Measurements from ENCODE around the gene MRPL52.
A peak's percentile ranks its signal among the peaks of the same experiment; 100 is the strongest.
"Not testable (repeated sequence)": the region's sequence is repeated elsewhere in the genome, so short reads cannot be mapped to it uniquely, and the experiment has no call there.

MRPL52 gene

GRCh38 chr14:22852940-22853767 is 23.5 kb downstream of the MRPL52 start:
- no peak overlapping the region; the same call in 1 of the 2 replicates for H3K27ac ChIP-seq (ENCODE audit: low read depth, low read length)

GRCh38 chr14:22854296-22854695 is 24.6 kb downstream of the MRPL52 start:
- H4K20me1 ChIP-seq (ENCODE audit: low read depth, low read length); H3K36me3 ChIP-seq (ENCODE audit: low read length); H3K27me3 ChIP-seq (ENCODE audit: low read length); H2AFZ ChIP-seq (ENCODE audit: low read depth, low read length, severe bottlenecking); H3K79me2 ChIP-seq (ENCODE audit: insufficient read depth, low read length); H3K4me3 ChIP-seq (ENCODE audit: insufficient read depth, low read length, poor library complexity, severe bottlenecking); H3K27ac ChIP-seq (ENCODE audit: low read depth, low read length); H3F3A ChIP-seq (ENCODE audit: insufficient read depth); H3K9me3 ChIP-seq (ENCODE audit: insufficient read depth, low read length); H3K9me2 ChIP-seq (replicated peaks; ENCODE audit: insufficient read depth, low read length); H3K4me2 ChIP-seq (ENCODE audit: low read depth, low read length, poor library complexity, severe bottlenecking); H3K9ac ChIP-seq (ENCODE audit: low read length): not testable (repeated sequence)

More at GRCh38 chr14:22852940-22853767, 23.5 kb downstream of the MRPL52 start:
- H3K4me3 ChIP-seq (ENCODE audit: insufficient read depth, low read length, poor library complexity, severe bottlenecking), result peak overlapping the region; percentile 52
- no peaks in the 10 kb centered on the region for H3K27me3 ChIP-seq (ENCODE audit: low read length)
- peak overlapping the region; percentile 91 for H2AFZ ChIP-seq (ENCODE audit: low read depth, low read length, severe bottlenecking)
- peak overlapping the region; percentile 66 for H3K9ac ChIP-seq (ENCODE audit: low read length)
- TF ChIP-seq, protein P1, sequence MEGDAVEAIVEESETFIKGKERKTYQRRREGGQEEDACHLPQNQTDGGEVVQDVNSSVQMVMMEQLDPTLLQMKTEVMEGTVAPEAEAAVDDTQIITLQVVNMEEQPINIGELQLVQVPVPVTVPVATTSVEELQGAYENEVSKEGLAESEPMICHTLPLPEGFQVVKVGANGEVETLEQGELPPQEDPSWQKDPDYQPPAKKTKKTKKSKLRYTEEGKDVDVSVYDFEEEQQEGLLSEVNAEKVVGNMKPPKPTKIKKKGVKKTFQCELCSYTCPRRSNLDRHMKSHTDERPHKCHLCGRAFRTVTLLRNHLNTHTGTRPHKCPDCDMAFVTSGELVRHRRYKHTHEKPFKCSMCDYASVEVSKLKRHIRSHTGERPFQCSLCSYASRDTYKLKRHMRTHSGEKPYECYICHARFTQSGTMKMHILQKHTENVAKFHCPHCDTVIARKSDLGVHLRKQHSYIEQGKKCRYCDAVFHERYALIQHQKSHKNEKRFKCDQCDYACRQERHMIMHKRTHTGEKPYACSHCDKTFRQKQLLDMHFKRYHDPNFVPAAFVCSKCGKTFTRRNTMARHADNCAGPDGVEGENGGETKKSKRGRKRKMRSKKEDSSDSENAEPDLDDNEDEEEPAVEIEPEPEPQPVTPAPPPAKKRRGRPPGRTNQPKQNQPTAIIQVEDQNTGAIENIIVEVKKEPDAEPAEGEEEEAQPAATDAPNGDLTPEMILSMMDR (IDR thresholded peaks at IDR 0.05; ENCODE audit: insufficient read depth, low read length, poor library complexity, severe bottlenecking), result peak; percentile 83
- TF ChIP-seq EZH2phosphoT487 (conservative IDR thresholded peaks at IDR 0.05; ENCODE audit: low read length), result no peak
- H4K20me1 ChIP-seq (ENCODE audit: low read depth, low read length), result no peaks in the 10 kb centered on the region
- H3K9me2 ChIP-seq (replicated peaks; ENCODE audit: insufficient read depth, low read length), result no peaks in the 10 kb centered on the region
- no peaks in the 10 kb centered on the region for H3K9me3 ChIP-seq (ENCODE audit: insufficient read depth, low read length)
- H3K36me3 ChIP-seq (ENCODE audit: low read length), result no peaks in the 10 kb centered on the region
- H3K4me2 ChIP-seq (ENCODE audit: low read depth, low read length, poor library complexity, severe bottlenecking), result peak overlapping the region; percentile 89
- 0 out of 2 replicates have a peak, but pooled peaks cover 3% of the 10 kb centered on the region for H3F3A ChIP-seq (ENCODE audit: insufficient read depth)
- no peaks in the 10 kb centered on the region for H3K79me2 ChIP-seq (ENCODE audit: insufficient read depth, low read length)

DNA sequence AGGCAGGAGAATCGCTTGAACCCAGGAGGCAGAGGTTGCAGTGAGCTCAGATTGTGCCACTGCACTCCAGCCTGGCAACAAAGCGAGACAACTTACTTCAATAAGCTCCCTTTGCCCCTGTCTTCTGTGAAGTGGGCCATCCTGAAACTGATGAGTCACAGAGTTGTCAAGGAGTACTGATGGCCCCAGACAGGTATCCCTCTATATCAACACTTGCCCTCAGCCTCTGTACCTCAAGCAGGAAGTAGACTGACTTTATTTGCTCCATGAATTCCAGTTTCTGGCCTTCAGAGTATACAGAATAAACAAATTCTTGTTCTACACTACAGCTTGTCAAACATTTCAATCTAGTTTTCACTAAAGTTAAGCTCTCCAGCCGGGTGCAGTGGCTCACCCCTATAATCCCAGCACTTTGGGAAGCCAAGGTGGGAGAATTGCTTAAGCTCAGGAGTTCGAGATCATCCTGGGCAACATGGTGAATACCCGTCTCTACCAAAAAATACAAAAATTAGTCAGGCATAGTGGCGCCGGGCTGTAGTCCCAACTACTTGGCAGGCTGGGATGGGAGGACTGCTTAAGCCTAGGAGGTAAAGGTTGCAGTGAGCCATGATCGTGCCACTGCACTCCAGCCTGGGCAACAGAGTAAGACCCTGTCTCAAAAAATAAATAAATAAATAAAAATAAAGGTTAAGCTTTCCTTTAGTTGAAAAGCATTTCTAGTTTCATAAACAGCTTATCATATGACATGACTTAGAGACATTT is 25.5 kb downstream of the MRPL52 start:
- TF ChIP-seq, protein P1 (IDR thresholded peaks at IDR 0.05; ENCODE audit: insufficient read depth, low read length, poor library complexity, severe bottlenecking), result no peak
- no peak for TF ChIP-seq EZH2phosphoT487 (conservative IDR thresholded peaks at IDR 0.05; ENCODE audit: low read length)
- Histone ChIP-seq H3K9me2 (replicated peaks; ENCODE audit: insufficient read depth, low read length) (no peaks in the 10 kb centered on the region), H3K4me2 (ENCODE audit: low read depth, low read length, poor library complexity, severe bottlenecking) (no peak overlapping the region), H4K20me1 (ENCODE audit: low read depth, low read length) (no peaks in the 10 kb centered on the region), H3K27me3 (ENCODE audit: low read length) (no peaks in the 10 kb centered on the region), H3K27ac (ENCODE audit: low read depth, low read length) (no peak overlapping the region), H3K79me2 (ENCODE audit: insufficient read depth, low read length) (no peaks in the 10 kb centered on the region), H3K4me3 (ENCODE audit: insufficient read depth, low read length, poor library complexity, severe bottlenecking) (no peak overlapping the region), H3K36me3 (ENCODE audit: low read length) (no peaks in the 10 kb centered on the region), H2AFZ (ENCODE audit: low read depth, low read length, severe bottlenecking) (no peak overlapping the region), H3K9me3 (ENCODE audit: insufficient read depth, low read length) (no peaks in the 10 kb centered on the region), H3F3A (ENCODE audit: insufficient read depth) (0 out of 2 replicates have a peak, but pooled peaks cover 3% of the 10 kb centered on the region), H3K9ac (ENCODE audit: low read length) (no peak overlapping the region)

All from SU-DHL-6 (cell line).